NCI-H1436 treated with DMSO at 0.1 percent for 48 hours (cell line): ENCODE measurements around the gene DRAXIN.
A peak's percentile ranks its signal among the peaks of the same experiment; 100 is the strongest.

Experiments
- DNase-seq: peaks from one replicate; lab custom pipeline; 2025; lab: John Stamatoyannopoulos, UW

Gene DRAXIN

GRCh38 chr1:11708554-11709350 lies 17.2 kb downstream of the DRAXIN start:
- DNase-seq, result no peak

- no peak for DNase-seq
Observed at GRCh38 chr1:11711490-11711889, 20.0 kb downstream of the DRAXIN start.

- no peak for DNase-seq
Observed at GRCh38 chr1:11712285-11712684, 20.8 kb downstream of the DRAXIN start.

GRCh38 chr1:11713095-11713494 lies 21.6 kb downstream of the DRAXIN start:
- no peak for DNase-seq

GRCh38 chr1:11714831-11715575 lies 23.5 kb downstream of the DRAXIN start:
- DNase-seq, result no peak

GRCh38 chr1:11719313-11720032 lies 28.0 kb downstream of the DRAXIN start:
- DNase-seq, result no peak

- DNase-seq, result no peak
Observed at GRCh38 chr1:11720033-11720376, 28.5 kb downstream of the DRAXIN start.

- no peak for DNase-seq
Observed at GRCh38 chr1:11720525-11720924, 29.0 kb downstream of the DRAXIN start.

- no peak for DNase-seq
Observed at GRCh38 chr1:11721311-11721710, 29.8 kb downstream of the DRAXIN start.

GRCh38 chr1:11722538-11722937 lies 31.0 kb downstream of the DRAXIN start:
- DNase-seq, result no peak

GRCh38 chr1:11725616-11726015 lies 34.1 kb downstream of the DRAXIN start:
- DNase-seq, result no peak

GRCh38 chr1:11727119-11727518 lies 35.6 kb downstream of the DRAXIN start:
- DNase-seq, result no peak

- no peak for DNase-seq
Observed at GRCh38 chr1:11728126-11728806, 36.8 kb downstream of the DRAXIN start.

- no peak for DNase-seq
Observed at GRCh38 chr1:11729155-11729497, 37.6 kb downstream of the DRAXIN start.

- DNase-seq, result no peak
Observed at GRCh38 chr1:11729498-11730428, 38.3 kb downstream of the DRAXIN start.

GRCh38 chr1:11730429-11730891 lies 39.0 kb downstream of the DRAXIN start:
- DNase-seq, result no peak

- DNase-seq, result no peak
Observed at GRCh38 chr1:11731691-11732283, 40.3 kb downstream of the DRAXIN start.

GRCh38 chr1:11733306-11733705 lies 41.8 kb downstream of the DRAXIN start:
- DNase-seq, result no peak

GRCh38 chr1:11735531-11735853 lies 44.0 kb downstream of the DRAXIN start:
- no peak for DNase-seq

GRCh38 chr1:11735854-11736745 lies 44.6 kb downstream of the DRAXIN start, which contains the start of gene AGTRAP:
TSS of gene AGTRAP (plus strand) at chr1:11736136. CDS start at chr1:11736209, 73 bp downstream.
- peak; percentile 41 for DNase-seq
